OCI-M2 (cell line): Measurements from ENCODE around the gene AIFM1.
"Not testable (repeated sequence)": the region's sequence is repeated elsewhere in the genome, so short reads cannot be mapped to it uniquely, and the experiment has no call there.

Experiments used
- DNase-seq: peaks from one replicate; lab custom pipeline; 2025; ENCODE audit not compliant: unreplicated experiment; lab: John Stamatoyannopoulos, UW

The AIFM1 gene

DNA sequence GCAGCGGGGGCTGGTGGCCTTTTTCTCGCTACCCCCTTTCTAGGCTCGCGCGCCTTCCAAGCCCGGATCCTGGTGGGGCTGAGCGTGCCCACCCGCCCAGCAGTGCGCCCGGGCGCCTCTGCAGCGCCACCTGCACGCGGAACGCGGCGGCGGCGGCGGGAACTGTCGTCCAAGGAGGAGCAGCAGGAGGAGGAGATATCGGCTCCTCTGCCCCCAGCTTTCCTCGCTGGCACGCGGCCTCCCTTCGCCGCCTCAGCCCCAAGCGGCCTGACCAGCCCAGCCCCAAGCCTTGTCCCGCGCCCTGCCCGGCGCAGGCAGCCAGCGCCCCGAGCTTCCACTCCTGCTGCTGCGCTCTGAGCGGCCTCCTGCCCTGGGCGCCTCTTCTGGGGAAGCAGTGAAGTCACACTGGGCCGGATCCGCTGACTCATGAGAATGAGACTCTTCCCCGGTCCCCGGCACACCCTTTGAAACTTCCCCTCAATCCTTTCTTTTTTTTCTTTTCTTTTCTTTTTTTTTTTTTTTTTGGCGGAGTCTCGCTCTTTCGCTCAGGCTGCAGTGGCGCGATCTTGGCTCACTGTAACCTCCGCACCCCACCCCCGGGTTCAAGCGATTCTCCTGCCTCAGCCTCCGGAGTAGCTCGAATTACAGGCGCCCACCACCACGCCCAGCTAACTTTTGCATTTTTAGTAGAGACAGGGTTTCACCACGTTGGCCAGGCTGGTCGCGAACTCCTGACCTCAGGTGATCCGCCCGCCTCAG lies 44.7 kb downstream of the AIFM1 start:
- DNase-seq = no peak

DNA sequence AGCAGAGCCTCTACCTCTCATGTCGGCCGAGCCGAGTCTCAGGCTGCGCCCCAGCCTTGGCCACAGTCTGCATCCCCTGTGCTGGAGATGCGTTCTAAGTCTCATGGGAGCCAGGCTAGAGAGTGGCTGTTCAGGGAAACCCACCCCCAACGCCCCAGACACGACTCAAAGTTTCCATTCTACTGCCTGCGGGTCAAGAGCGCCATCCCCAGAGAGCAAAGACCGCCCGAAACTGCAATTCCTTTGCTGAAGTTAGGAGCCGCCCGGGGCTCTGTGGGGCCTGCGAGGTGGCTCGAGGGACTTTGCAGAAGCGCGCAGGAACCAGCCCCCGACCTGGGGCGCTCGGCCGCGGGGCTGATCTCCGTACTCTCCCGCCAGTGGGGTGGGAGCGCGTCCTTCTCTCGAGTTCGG lies 45.3 kb downstream of the AIFM1 start:
- no peak for DNase-seq

GRCh38 chrX:130119312-130119898 lies 46.2 kb downstream of the AIFM1 start:
- no peak for DNase-seq

GRCh38 chrX:130118441-130119311 lies 47.0 kb downstream of the AIFM1 start:
- DNase-seq = no peak

DNA sequence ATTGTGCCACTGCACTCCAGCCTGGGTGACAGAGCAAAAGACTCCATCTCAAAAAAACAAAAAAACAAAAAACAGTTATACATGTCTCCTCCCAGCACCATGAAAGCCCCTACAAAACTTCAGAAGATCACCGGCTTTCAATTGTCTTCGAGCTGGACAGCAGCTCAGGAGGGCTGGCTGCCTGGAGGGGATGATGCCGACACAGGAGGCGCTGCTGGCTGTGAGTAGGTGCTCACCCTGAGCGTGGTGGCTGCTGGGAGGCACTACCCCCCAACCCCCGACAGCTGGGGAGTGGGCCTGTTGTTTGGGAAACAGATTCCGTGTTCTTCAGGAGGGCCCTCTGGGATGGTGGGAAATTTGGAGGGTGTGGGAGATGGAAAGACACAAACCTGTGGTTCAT lies 48.5 kb downstream of the AIFM1 start:
- no peak for DNase-seq

DNA sequence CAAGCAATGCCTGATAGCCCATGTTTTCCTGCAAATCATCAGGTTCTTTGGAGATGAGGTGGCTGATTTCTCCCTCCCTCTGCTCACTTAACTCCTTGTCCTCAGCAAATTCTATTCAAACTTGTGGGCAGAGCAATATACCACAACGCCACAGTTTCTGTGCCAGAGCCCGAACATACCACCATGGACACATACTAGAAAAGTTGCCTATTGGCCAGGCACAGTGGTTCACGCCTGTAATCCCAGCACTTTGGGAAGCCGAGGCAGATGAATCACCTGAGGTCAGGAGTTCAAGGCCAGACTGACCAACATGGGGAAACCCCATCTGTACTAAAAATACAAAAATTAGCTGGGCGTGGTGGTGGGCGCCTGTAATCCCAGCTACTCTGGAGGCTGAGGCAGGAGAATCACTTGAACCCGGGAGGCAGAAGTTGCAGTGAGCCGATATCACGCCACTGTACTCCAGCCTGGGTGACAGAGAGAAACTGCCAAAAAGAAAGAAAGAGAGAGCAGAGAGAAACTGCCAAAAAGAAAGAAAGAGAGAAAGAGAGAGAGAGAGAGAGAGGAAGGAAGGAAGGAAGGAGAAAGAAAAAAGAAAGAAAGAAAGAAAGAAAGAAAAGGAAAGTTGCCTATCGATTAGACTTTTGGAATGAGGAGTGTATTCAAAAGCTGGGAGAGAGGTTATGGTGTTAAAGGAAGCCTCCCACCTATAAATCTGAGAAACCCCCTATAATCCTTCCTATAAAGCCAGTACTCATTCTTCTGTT lies 50.3 kb downstream of the AIFM1 start:
- DNase-seq = not testable (repeated sequence)

GRCh38 chrX:130114141-130114588 lies 51.5 kb downstream of the AIFM1 start:
- no peak for DNase-seq

DNA sequence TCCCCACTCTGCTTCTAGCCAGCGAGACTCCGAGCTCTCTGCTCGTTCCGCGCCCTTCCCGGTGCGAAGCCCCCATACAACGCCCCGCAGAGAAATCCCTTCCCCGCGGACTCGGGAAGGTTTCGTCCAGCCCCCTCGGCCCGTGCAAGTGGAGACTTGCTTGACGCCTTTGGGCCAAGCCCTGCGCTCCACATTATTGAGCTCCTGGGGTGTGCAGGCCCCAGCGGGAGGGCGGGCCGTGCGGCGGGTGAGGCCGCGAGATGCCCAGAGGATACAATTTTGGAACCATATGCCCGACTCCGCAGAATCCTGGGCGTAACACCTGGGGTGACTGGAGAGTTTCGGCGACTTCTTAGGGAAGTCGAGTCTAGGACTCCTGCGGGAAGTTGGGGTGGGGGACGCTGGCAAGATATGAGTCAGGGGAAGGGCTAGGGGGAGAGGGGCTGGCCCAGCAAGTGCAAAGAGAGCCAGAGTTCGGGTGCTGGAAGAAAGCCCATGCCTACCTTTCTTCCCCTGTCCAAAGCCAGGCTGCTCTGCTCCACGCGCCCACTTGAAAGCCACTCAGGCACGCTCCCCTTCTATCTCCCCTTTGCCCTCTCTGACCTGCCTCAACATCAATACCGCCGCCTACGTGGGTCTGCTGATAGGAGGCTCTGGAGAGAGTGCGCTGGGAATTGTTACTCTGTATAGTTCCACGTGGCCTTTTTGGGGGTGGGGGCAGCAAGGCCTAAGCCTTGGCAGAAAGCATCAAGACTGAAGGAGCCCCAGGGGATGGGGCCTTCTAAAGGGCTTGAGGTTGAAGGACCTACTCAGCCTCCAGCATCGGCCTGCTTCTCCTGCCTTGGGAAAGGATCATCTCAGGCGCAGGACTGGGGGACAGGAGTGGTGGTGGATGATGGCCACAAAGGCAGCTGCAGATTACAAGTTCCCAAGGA lies 54.2 kb downstream of the AIFM1 start:
- DNase-seq = no peak

DNA sequence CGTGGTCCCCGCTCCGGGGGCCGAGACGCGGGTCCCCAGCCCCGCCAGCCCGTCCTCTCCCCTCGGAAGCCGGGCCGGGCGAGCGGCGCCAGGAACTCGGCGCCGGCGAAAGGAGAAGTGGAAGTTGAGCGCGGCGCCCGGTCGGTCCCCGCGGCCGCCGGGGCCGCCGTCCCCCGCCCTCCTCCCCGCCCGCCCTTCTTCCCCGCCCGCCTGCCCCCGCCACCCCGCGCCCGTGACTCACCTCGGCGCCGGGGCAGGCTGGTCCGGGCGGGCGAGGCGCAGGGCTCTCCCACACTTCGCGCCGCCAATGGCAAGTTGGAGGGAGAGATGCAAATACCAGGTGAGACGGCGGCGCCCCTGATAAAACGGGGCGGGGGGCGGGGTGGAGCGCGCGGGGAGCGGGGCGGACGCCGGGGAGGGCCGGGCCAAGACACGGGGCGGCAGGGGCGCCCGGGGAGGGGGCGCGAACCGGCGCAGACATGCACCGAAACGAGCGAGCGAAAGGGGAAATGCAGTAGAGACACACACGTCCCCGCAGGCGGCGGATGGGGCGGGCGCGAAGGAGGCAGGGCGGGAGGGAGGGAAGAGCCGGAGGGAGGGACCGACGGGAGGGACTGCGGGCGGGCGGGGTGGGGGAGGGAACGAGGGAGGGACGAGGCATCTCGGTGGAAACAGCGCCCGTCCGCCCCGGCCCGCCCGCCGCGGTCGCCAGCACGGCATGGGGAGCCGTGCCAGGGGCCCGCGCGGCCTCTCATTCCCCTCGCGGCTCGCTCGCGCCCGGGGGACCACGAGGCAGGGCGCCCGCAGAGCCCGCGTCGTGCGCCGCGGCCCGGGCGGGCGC lies 55.0 kb downstream of the AIFM1 start, which contains the start of gene ELF4:
ELF4 (minus strand) TSS at position 119 of the 841 bp plus-strand sequence. CDS start 29,167 bp downstream, outside the sequence.
- no peak for DNase-seq

- DNase-seq = no peak
Measured at GRCh38 chrX:130109429-130110378, 55.9 kb downstream of the AIFM1 start.

GRCh38 chrX:130108647-130109428 lies 56.8 kb downstream of the AIFM1 start:
- no peak for DNase-seq

- no peak for DNase-seq
Measured at GRCh38 chrX:130106071-130106470, 59.6 kb downstream of the AIFM1 start.

DNA sequence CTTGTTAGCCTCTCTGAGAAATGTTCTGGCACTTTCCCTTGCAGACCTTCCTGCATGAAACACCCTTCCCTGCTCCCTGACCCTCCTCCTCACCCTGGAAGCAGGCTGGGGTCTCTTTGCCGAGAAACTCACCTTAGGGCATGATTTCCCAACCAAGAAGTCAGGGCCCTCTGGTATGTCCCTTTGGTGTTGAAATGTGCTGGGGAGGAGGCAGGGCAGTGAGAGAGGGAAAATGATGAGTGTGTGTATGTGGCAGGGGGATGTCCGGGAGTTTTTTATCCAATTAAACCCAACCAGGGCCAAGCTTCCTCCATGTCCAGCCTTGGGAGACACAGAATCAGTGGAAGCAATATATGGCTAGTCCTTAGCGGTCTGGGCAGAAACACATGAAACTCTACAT lies 60.4 kb downstream of the AIFM1 start:
- no peak for DNase-seq

- no peak for DNase-seq
Measured at GRCh38 chrX:130103605-130104004, 62.0 kb downstream of the AIFM1 start.

- no peak for DNase-seq
Measured at GRCh38 chrX:130100180-130100579, 65.5 kb downstream of the AIFM1 start.

DNA sequence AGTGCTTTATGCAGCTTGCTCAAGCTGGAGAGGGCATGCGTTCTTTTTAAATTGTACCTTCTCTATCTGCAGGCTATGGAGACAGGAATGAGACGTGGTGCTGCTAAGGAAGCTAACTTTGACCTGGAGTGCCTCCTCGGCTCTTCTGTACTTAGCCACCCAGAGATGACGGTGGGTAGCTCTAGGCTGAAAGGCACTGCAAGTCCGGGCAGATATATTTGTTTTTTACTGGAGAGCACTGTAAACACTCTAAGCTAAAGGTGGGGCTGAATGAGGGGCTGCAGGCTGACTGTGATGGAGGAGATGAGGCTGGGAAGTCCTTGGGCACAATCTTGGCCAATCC lies 67.5 kb downstream of the AIFM1 start:
- no peak for DNase-seq
